Activated naive CD4-positive, alpha-beta T cell treated with anti-CD3 and anti-CD28 coated beads, Interleukin-2, amount 50 U/mL, for 24 hours (primary cell): ENCODE measurements around the gene NAALADL2.
"Not testable (repeated sequence)": the region's sequence is repeated elsewhere in the genome, so short reads cannot be mapped to it uniquely, and the experiment has no call there.

Source experiments
- H3K27ac Mint-ChIP-seq: one replicate; pipeline ENCODE4 v1.8.0; 2021; ENCODE audit warnings: mild to moderate bottlenecking, mixed read lengths
- H3K27me3 Mint-ChIP-seq: one replicate; pipeline ENCODE4 v1.8.0; 2021; ENCODE audit warnings: mixed read lengths
- H3K36me3 Mint-ChIP-seq: one replicate; pipeline ENCODE4 v1.8.0; 2021; ENCODE audit warnings: mixed read lengths
- H3K4me1 Mint-ChIP-seq: one replicate; pipeline ENCODE4 v1.8.0; 2021; ENCODE audit warnings: mixed read lengths
- H3K4me3 Mint-ChIP-seq: one replicate; pipeline ENCODE4 v1.8.0; 2021; ENCODE audit warnings: mild to moderate bottlenecking, mixed read lengths
- H3K9me3 Mint-ChIP-seq: one replicate; pipeline ENCODE4 v1.8.0; 2021; ENCODE audit warnings: mixed read lengths

Gene NAALADL2

GRCh38 chr3:175564363-175564762 is 705.2 kb downstream of the NAALADL2 start:
- Mint-ChIP-seq H3K36me3 (no peaks in the 10 kb centered on the region), H3K4me3 (no peak overlapping the region), H3K9me3 (peaks cover 11% of the 10 kb centered on the region), H3K27me3 (no peaks in the 10 kb centered on the region), H3K27ac (no peak overlapping the region), H3K4me1 (no peaks in the 10 kb centered on the region)

- Mint-ChIP-seq H3K36me3 (no peaks in the 10 kb centered on the region), H3K9me3 (no peaks in the 10 kb centered on the region), H3K4me1 (no peaks in the 10 kb centered on the region)
These were observed 712.0 kb downstream of the NAALADL2 start for GRCh38 chr3:175571096-175571495.

GRCh38 chr3:175573226-175573625 is 714.1 kb downstream of the NAALADL2 start:
- no peaks in the 10 kb centered on the region for H3K36me3 Mint-ChIP-seq
- no peak overlapping the region for H3K27ac Mint-ChIP-seq
- no peak overlapping the region for H3K4me3 Mint-ChIP-seq
- H3K27me3 Mint-ChIP-seq, result no peaks in the 10 kb centered on the region
- no peaks in the 10 kb centered on the region for H3K9me3 Mint-ChIP-seq
- H3K4me1 Mint-ChIP-seq, result no peaks in the 10 kb centered on the region

More at GRCh38 chr3:175571096-175571495, 712.0 kb downstream of the NAALADL2 start:
- Mint-ChIP-seq H3K27ac (no peak overlapping the region), H3K4me3 (no peak overlapping the region), H3K27me3 (no peaks in the 10 kb centered on the region)

GRCh38 chr3:175580318-175580717 is 721.2 kb downstream of the NAALADL2 start:
- Mint-ChIP-seq H3K27me3 (no peaks in the 10 kb centered on the region), H3K4me1 (no peaks in the 10 kb centered on the region), H3K4me3 (no peak overlapping the region), H3K9me3 (peaks cover 5% of the 10 kb centered on the region), H3K36me3 (no peaks in the 10 kb centered on the region), H3K27ac (no peak overlapping the region)

- Mint-ChIP-seq H3K27me3 (no peaks in the 10 kb centered on the region), H3K36me3 (no peaks in the 10 kb centered on the region), H3K4me1 (no peaks in the 10 kb centered on the region), H3K27ac (no peak overlapping the region), H3K9me3 (peaks cover 5% of the 10 kb centered on the region), H3K4me3 (no peak overlapping the region)
These were observed 726.8 kb downstream of the NAALADL2 start for GRCh38 chr3:175585898-175586297.

- H3K27ac Mint-ChIP-seq, result no peak overlapping the region
- H3K9me3 Mint-ChIP-seq, result peaks cover 5% of the 10 kb centered on the region
- H3K27me3 Mint-ChIP-seq, result no peaks in the 10 kb centered on the region
- H3K36me3 Mint-ChIP-seq, result no peaks in the 10 kb centered on the region
- no peak overlapping the region for H3K4me3 Mint-ChIP-seq
- H3K4me1 Mint-ChIP-seq, result no peaks in the 10 kb centered on the region
These were observed 731.6 kb downstream of the NAALADL2 start for GRCh38 chr3:175590745-175591144.

GRCh38 chr3:175591375-175591774 is 732.2 kb downstream of the NAALADL2 start:
- Mint-ChIP-seq H3K4me1 (no peaks in the 10 kb centered on the region), H3K4me3 (no peak overlapping the region), H3K36me3 (no peaks in the 10 kb centered on the region)

GRCh38 chr3:175593331-175593730 is 734.2 kb downstream of the NAALADL2 start:
- Mint-ChIP-seq H3K4me3 (no peak overlapping the region), H3K27ac (no peak overlapping the region), H3K9me3 (peaks cover 5% of the 10 kb centered on the region), H3K36me3 (no peaks in the 10 kb centered on the region), H3K4me1 (no peaks in the 10 kb centered on the region), H3K27me3 (no peaks in the 10 kb centered on the region)

More at GRCh38 chr3:175591375-175591774, 732.2 kb downstream of the NAALADL2 start:
- Mint-ChIP-seq H3K27ac (no peak overlapping the region), H3K27me3 (no peaks in the 10 kb centered on the region), H3K9me3 (peaks cover 5% of the 10 kb centered on the region)

GRCh38 chr3:175598740-175599139 is 739.6 kb downstream of the NAALADL2 start:
- H3K36me3 Mint-ChIP-seq, result no peaks in the 10 kb centered on the region
- no peak overlapping the region for H3K27ac Mint-ChIP-seq
- H3K4me3 Mint-ChIP-seq, result no peak overlapping the region
- H3K4me1 Mint-ChIP-seq, result no peaks in the 10 kb centered on the region
- H3K27me3 Mint-ChIP-seq, result no peaks in the 10 kb centered on the region
- peaks cover 5% of the 10 kb centered on the region for H3K9me3 Mint-ChIP-seq

GRCh38 chr3:175601521-175601920 is 742.4 kb downstream of the NAALADL2 start:
- Mint-ChIP-seq H3K36me3 (no peaks in the 10 kb centered on the region), H3K4me1 (no peaks in the 10 kb centered on the region), H3K9me3 (no peaks in the 10 kb centered on the region), H3K27me3 (no peaks in the 10 kb centered on the region), H3K27ac (no peak overlapping the region), H3K4me3 (no peak overlapping the region)

- Mint-ChIP-seq H3K27ac (no peak overlapping the region), H3K9me3 (no peaks in the 10 kb centered on the region), H3K4me3 (no peak overlapping the region), H3K36me3 (no peaks in the 10 kb centered on the region), H3K4me1 (no peaks in the 10 kb centered on the region), H3K27me3 (no peaks in the 10 kb centered on the region)
These were observed 746.7 kb downstream of the NAALADL2 start for GRCh38 chr3:175605851-175606250.

GRCh38 chr3:175606650-175607318 is 747.6 kb downstream of the NAALADL2 start:
- no peak overlapping the region for H3K4me3 Mint-ChIP-seq
- H3K27ac Mint-ChIP-seq, result no peak overlapping the region
- no peaks in the 10 kb centered on the region for H3K27me3 Mint-ChIP-seq
- H3K4me1 Mint-ChIP-seq, result no peaks in the 10 kb centered on the region
- no peaks in the 10 kb centered on the region for H3K36me3 Mint-ChIP-seq
- no peaks in the 10 kb centered on the region for H3K9me3 Mint-ChIP-seq

- H3K9me3 Mint-ChIP-seq, result no peaks in the 10 kb centered on the region
- H3K27me3 Mint-ChIP-seq, result no peaks in the 10 kb centered on the region
- no peak overlapping the region for H3K4me3 Mint-ChIP-seq
- no peaks in the 10 kb centered on the region for H3K4me1 Mint-ChIP-seq
- no peaks in the 10 kb centered on the region for H3K36me3 Mint-ChIP-seq
- no peak overlapping the region for H3K27ac Mint-ChIP-seq
These were observed 749.2 kb downstream of the NAALADL2 start for GRCh38 chr3:175608356-175608755.

- Mint-ChIP-seq H3K9me3 (no peaks in the 10 kb centered on the region), H3K27me3 (no peaks in the 10 kb centered on the region), H3K36me3 (no peaks in the 10 kb centered on the region), H3K27ac (no peak overlapping the region), H3K4me3 (no peak overlapping the region), H3K4me1 (no peaks in the 10 kb centered on the region)
These were observed 749.8 kb downstream of the NAALADL2 start for GRCh38 chr3:175608911-175609310.

GRCh38 chr3:175612487-175613196 is 753.5 kb downstream of the NAALADL2 start:
- Mint-ChIP-seq H3K27me3 (no peaks in the 10 kb centered on the region), H3K4me1 (no peaks in the 10 kb centered on the region), H3K27ac (no peak overlapping the region), H3K4me3 (no peak overlapping the region), H3K9me3 (peaks cover under 1% of the 10 kb centered on the region), H3K36me3 (no peaks in the 10 kb centered on the region)

GRCh38 chr3:175614107-175614506 is 755.0 kb downstream of the NAALADL2 start:
- not testable (repeated sequence) for H3K27me3 Mint-ChIP-seq, H3K27ac Mint-ChIP-seq, H3K9me3 Mint-ChIP-seq, H3K4me1 Mint-ChIP-seq, H3K4me3 Mint-ChIP-seq, H3K36me3 Mint-ChIP-seq
